Activated T-helper 9 cell treated with anti-CD3 and anti-CD28 coated beads, Interleukin-2, amount 50 U/mL, for 16 hours (primary cell): ENCODE measurements around the gene BAZ2B.

Source experiments
- DNase-seq: peaks from one replicate; pipeline ENCODE4 v3.0.0-alpha.2; 2020; ENCODE audit warnings: low read depth

Gene BAZ2B

GRCh38 chr2:159573846-159574606, 42.3 kb downstream of the BAZ2B start:
- DNase-seq = no peak

GRCh38 chr2:159573294-159573693, 43.1 kb downstream of the BAZ2B start:
- no peak for DNase-seq

DNA sequence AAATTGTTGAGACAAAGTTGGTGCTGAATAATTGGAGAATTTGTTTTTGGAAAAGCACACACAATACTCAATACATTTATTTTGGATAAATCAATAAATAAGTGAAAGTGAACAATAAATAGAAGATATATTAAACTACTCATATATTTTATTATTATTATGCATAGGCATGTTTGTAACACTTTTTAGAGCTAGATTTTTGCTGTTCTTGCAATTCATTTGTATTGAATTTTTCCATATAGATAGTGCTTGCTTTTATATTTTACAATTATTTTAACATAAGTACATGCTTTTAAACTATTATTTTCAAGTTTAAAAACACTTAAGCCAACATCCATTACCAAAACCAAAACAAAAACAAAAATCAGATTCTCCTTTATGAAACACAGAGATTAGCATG, 43.9 kb downstream of the BAZ2B start:
- no peak for DNase-seq

DNA sequence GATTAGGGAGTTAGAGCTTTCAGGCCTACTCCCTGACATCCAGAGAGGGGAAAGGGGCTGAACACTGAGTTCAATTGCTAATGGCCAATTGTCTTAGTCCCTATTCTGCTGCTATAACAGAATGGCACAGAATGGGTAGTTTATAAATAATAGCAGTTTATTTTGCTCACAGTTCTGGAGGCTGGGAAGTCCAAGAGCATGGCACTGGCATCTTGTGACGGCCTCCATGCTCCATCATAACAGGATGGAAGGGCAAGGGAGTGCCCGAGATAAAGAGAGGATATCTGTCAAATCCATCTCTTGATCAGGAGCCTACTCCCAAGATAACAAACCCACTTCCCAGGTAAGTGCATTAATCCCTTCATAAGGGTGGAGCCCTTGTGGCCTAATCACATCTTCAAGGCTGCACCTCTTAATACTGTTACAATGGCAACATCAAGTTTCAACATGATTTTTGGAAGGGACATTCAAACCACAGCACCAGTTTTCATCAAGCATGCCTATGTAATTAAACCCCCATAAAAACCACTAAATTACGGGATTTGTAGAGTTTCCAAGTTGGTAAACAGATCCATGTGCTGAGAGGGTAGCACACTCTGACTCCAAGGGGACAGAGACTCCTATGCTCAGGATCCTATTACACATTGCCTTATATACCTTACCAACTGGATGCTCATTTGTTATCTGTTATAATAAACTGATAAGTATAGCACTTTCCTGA, 44.6 kb downstream of the BAZ2B start:
- no peak for DNase-seq

GRCh38 chr2:159564081-159564480, 52.3 kb downstream of the BAZ2B start:
- no peak for DNase-seq

DNA sequence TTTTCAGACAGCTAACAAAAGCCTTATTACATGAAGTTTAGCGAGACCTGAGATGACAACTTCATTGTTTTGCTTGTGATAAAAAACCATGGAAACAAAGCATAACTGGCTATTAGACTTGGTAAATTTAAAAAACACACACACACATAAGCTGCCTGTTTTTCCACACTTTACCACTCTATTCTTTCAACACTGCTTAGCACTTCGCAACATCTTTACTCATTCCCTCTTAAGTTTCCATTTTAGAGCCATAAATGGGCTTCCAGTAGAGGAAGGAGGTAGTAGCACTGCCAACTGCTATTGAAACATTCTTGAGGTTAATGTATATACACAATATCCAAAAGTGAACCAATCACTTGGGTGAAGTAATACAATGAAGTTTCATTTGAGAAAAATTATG, 54.1 kb downstream of the BAZ2B start:
- DNase-seq = no peak

GRCh38 chr2:159561786-159562185, 54.6 kb downstream of the BAZ2B start:
- no peak for DNase-seq

GRCh38 chr2:159561242-159561641, 55.1 kb downstream of the BAZ2B start:
- DNase-seq = no peak

DNA sequence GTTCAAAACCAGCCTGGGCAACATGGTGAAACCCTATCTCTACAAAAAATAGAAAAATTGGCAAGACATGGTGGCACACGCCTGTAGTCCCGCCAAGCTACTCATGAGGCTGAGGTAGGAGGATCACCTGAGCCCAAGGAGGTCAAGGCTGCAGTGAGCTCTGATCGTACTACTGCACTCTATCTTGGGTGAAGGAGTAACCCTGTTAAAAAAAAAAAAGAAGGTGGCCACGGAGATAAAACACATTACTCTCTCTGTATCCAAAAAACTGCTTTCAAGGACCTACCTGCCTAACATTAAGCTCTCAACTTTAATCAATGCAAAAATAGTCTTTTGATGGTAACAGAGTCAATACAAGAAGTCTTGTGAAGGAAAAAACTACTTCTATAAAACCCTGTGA, 57.3 kb downstream of the BAZ2B start:
- DNase-seq = no peak

- no peak for DNase-seq
Measured at GRCh38 chr2:159558479-159558878, 57.9 kb downstream of the BAZ2B start.

DNA sequence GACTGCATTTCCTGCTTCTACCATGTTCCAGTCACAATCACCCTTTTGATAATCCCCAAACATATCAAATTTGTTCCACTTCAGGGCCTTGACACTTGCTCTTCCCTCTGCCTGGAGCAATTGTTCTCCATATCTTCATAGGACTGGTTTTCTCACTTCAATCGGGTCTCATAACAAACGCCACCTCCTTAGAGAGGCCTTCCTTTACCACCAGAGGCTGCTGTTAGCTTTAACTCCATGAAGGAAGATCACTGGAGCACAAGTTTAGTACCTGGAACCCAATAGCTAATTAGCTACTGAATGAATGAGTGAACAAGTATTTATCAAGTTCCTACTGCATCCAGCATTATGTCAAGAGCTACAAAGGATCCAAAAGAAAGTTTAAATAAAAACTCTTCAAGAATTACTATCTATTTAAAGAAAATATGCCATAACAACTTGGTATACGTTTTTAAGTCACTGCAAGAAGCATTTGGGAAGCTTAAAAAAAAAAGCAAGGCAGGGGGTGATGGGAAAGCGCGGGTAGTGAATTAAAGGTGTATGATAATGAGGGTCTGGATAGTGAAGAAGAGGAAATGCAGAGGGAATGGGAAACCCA, 58.8 kb downstream of the BAZ2B start:
- no peak for DNase-seq

- DNase-seq = no peak
Measured at GRCh38 chr2:159555651-159556392, 60.5 kb downstream of the BAZ2B start.

- DNase-seq = no peak
Measured at GRCh38 chr2:159553727-159554126, 62.6 kb downstream of the BAZ2B start.

GRCh38 chr2:159551806-159552205, 64.5 kb downstream of the BAZ2B start:
- DNase-seq = no peak

DNA sequence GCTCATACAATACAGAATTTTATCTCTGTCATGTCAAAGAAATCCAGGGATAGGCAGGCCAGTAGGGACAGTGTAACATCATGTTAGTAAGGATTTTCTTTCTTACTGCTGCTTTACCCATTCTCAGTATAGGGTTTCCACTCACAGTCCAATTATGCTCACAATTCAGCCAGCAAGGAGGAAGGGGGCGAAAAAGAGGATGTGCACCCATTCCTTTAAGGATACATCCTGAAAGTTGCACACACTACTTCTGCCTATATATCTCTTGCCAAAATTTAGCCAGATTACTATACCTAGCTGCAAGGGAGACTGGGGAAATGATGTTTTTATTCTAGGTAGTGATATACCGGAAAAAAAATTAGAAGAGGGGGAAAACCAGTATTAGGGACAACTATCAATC, 66.1 kb downstream of the BAZ2B start:
- no peak for DNase-seq

DNA sequence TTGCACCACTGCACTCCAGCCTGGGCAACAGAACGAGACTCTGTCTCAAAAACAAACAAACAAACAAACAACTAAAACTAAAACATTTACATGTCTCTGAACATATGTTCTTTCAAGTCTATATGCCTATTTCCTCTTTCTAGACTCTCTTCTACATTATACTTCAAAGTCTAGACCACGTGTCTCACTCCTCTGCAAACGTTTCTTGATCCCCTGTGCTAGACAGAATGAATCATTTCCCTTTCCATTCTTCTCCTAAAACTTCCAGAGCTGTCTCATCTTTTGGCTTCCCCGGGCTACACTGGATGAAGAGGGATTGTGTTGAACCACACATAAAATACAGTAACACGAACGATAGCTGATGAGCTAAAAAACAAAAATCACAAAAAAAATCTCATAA, 67.1 kb downstream of the BAZ2B start:
- DNase-seq = no peak

GRCh38 chr2:159546716-159547430, 69.5 kb downstream of the BAZ2B start:
- no peak for DNase-seq

- DNase-seq = no peak
Measured at GRCh38 chr2:159546039-159546438, 70.3 kb downstream of the BAZ2B start.

GRCh38 chr2:159545085-159545484, 71.3 kb downstream of the BAZ2B start:
- no peak for DNase-seq

GRCh38 chr2:159542101-159542500, 74.2 kb downstream of the BAZ2B start:
- DNase-seq = no peak

DNA sequence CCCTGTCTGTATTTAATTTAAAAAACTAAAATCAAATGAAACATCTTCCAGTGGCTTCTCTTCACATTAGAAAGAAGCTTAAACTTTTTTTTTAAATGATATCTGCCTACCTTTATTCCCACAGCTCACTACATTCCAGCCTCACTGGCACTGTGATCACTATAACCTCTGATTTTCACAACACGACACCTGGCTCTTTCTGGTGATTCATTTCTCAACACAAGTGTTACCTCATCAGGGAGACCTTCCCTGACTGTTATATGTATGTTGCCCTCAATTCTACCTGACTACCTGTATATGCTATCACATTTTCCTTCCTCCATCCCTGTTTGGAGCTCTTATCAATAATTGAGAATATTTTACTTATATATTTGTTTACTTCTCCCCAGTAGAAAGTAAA, 76.6 kb downstream of the BAZ2B start:
- DNase-seq = no peak

DNA sequence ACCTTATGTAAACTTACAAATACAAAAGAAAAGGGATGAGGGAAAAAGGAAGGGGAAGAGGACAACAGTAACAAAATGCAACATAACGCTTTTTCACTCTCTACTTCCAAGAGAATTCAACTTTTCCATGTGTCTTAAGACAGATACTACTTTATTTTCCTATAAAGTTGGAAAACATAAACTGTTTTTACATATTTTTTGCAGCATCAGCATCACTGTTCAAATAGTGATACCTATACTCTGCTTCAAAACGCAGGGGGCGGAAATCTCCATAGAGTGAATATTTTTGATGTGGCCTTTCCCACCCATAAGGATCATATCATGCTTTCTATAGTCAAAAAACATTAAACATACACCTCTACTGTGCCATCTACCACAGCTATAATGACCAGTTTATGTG, 77.5 kb downstream of the BAZ2B start:
- no peak for DNase-seq
